SK-N-MC (cell line): Measurements from ENCODE around the gene PER3.

ENCODE experiments used
- EZH2 ChIP-seq: fragments of 200-600 bp; sonication (generic); IDR thresholded peaks from one replicate; pipeline ENCODE4 v1.6.1; 2017; ENCODE audit warnings: antibody characterized with exemption
- FOXP2 ChIP-seq: optimal IDR thresholded peaks from 2 replicates; pipeline ENCODE3; 2011; ENCODE audit warnings: mild to moderate bottlenecking, moderate library complexity; ENCODE audit not compliant: insufficient read depth; ENCODE audit errors: extremely low read length, control extremely low read depth
- POLR2AphosphoS5 ChIP-seq: IDR thresholded peaks from 2 replicates; pipeline ENCODE4 v1.6.1; 2012; ENCODE audit warnings: mild to moderate bottlenecking, low read depth, low read length, borderline replicate concordance

DNA sequence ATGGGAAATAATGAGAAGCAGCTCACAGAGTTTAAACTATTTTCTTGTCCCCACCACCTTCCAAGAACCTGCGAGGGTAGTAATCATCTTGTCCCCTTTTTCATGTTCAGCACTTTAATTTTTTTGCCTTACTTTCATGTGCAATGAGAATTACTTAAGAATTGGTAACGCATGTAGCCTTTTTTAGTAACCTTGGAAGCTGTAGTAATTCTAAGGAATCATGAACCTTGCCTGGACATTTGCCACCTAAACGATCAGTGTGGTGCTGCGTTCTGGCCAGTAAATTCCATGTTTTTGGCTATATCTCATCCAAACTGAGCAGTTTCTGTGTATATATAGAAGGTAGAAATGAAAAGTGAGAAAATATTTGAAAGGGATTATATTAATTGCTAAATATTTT lies 16.9 kb upstream of the PER3 start:
- TF ChIP-seq POLR2AphosphoS5, result no peak
- TF ChIP-seq EZH2, result no peak
- TF ChIP-seq FOXP2, result no peak
